ENCODE results near the gene CD209.

Gene CD209

DNA sequence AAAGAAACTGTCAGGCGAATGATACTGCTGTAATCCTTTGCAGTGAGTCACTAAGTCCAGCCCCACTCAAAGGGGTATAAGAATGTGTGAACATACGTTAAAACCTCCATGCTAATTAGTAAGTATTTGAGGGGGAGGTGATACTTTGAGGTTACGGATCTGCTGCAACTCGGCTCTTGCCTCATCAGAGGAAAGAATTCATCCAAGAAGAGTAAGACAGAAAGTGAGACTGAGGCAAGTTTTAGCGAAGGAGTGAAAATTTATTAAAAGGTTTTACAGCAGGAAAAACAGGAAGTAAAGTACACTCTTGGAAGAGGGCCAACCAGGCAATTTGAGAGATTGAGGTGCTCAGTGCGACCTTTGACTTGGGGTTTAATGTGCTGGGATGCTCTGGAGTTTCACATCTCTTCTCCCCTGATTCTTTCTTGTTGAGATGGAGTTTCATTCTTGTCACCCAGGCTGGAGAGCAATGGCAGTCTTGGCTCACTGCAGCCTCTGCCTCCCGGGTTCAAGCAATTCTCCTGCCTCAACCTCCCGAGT, 25.5 kb upstream of the CD209 start:
- TF ChIP-seq BACH2 (CRISPR knock-in tag; IDR thresholded peaks at IDR 0.05; ENCODE audit: borderline replicate concordance) = no peak
- no peak for TF ChIP-seq CSDC2 (CRISPR knock-in tag; IDR thresholded peaks at IDR 0.05)
- no peak for TF ChIP-seq ARNTL (CRISPR knock-in tag; IDR thresholded peaks at IDR 0.05; ENCODE audit: borderline replicate concordance, low read depth)
- TF ChIP-seq RARB (CRISPR knock-in tag; IDR thresholded peaks at IDR 0.05) = no peak
- TF ChIP-seq ZNF8 (CRISPR knock-in tag; IDR thresholded peaks at IDR 0.05) = no peak
- TF ChIP-seq, protein P1, sequence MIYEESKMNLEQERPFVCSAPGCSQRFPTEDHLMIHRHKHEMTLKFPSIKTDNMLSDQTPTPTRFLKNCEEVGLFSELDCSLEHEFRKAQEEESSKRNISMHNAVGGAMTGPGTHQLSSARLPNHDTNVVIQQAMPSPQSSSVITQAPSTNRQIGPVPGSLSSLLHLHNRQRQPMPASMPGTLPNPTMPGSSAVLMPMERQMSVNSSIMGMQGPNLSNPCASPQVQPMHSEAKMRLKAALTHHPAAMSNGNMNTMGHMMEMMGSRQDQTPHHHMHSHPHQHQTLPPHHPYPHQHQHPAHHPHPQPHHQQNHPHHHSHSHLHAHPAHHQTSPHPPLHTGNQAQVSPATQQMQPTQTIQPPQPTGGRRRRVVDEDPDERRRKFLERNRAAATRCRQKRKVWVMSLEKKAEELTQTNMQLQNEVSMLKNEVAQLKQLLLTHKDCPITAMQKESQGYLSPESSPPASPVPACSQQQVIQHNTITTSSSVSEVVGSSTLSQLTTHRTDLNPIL (CRISPR knock-in tag; IDR thresholded peaks at IDR 0.05; ENCODE audit: low read depth) = no peak
- TF ChIP-seq ZC3H10 (CRISPR knock-in tag; IDR thresholded peaks at IDR 0.05) = no peak
- TF ChIP-seq, protein P2, sequence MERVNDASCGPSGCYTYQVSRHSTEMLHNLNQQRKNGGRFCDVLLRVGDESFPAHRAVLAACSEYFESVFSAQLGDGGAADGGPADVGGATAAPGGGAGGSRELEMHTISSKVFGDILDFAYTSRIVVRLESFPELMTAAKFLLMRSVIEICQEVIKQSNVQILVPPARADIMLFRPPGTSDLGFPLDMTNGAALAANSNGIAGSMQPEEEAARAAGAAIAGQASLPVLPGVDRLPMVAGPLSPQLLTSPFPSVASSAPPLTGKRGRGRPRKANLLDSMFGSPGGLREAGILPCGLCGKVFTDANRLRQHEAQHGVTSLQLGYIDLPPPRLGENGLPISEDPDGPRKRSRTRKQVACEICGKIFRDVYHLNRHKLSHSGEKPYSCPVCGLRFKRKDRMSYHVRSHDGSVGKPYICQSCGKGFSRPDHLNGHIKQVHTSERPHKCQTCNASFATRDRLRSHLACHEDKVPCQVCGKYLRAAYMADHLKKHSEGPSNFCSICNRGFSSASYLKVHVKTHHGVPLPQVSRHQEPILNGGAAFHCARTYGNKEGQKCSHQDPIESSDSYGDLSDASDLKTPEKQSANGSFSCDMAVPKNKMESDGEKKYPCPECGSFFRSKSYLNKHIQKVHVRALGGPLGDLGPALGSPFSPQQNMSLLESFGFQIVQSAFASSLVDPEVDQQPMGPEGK (CRISPR knock-in tag; IDR thresholded peaks at IDR 0.05; ENCODE audit: borderline replicate concordance) = no peak
- ATAC-seq = no peak

DNA sequence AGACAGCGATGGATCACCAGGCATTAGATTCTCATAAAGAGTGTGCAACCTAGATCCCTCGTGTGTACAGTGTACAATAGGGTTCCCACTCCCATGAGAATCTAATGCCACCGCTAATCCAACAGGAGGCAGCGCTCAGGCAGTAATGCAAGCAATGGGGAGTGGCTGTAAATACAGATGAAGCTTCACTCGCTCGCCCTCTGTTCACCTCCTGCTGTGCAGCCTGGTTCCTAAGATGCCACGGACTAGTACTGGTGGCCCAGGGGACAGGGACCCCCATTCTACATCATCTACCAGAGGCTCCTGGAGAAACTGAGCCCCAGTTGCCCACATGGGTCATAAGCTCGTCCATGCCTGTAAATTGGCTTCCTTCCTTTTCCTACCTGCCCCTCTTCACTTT, 23.7 kb upstream of the CD209 start:
- ATAC-seq = no peak
- no peak for TF ChIP-seq ZC3H10 (CRISPR knock-in tag; IDR thresholded peaks at IDR 0.05)
- TF ChIP-seq CSDC2 (CRISPR knock-in tag; IDR thresholded peaks at IDR 0.05) = no peak
- TF ChIP-seq ARNTL (CRISPR knock-in tag; IDR thresholded peaks at IDR 0.05; ENCODE audit: borderline replicate concordance, low read depth) = no peak
- no peak for TF ChIP-seq TOX (CRISPR knock-in tag; IDR thresholded peaks at IDR 0.05; ENCODE audit: borderline replicate concordance)
- TF ChIP-seq OSR1 (CRISPR knock-in tag; IDR thresholded peaks at IDR 0.05) = no peak
- TF ChIP-seq, protein P3, sequence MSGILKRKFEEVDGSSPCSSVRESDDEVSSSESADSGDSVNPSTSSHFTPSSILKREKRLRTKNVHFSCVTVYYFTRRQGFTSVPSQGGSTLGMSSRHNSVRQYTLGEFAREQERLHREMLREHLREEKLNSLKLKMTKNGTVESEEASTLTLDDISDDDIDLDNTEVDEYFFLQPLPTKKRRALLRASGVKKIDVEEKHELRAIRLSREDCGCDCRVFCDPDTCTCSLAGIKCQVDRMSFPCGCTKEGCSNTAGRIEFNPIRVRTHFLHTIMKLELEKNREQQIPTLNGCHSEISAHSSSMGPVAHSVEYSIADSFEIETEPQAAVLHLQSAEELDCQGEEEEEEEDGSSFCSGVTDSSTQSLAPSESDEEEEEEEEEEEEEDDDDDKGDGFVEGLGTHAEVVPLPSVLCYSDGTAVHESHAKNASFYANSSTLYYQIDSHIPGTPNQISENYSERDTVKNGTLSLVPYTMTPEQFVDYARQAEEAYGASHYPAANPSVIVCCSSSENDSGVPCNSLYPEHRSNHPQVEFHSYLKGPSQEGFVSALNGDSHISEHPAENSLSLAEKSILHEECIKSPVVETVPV (CRISPR knock-in tag; IDR thresholded peaks at IDR 0.05) = no peak
- TF ChIP-seq PPARA (CRISPR knock-in tag; IDR thresholded peaks at IDR 0.05; ENCODE audit: borderline replicate concordance) = no peak
- no peak for TF ChIP-seq ZNF565 (CRISPR knock-in tag; conservative IDR thresholded peaks at IDR 0.05; ENCODE audit: low read depth)
- TF ChIP-seq, protein P1 (CRISPR knock-in tag; IDR thresholded peaks at IDR 0.05; ENCODE audit: low read depth) = no peak
- TF ChIP-seq ISL1 (CRISPR knock-in tag; IDR thresholded peaks at IDR 0.05) = no peak
- no peak for TF ChIP-seq ZNF70 (CRISPR knock-in tag; IDR thresholded peaks at IDR 0.05)
- no peak for TF ChIP-seq SNAI2 (CRISPR knock-in tag; IDR thresholded peaks at IDR 0.05)
- TF ChIP-seq, protein P4, sequence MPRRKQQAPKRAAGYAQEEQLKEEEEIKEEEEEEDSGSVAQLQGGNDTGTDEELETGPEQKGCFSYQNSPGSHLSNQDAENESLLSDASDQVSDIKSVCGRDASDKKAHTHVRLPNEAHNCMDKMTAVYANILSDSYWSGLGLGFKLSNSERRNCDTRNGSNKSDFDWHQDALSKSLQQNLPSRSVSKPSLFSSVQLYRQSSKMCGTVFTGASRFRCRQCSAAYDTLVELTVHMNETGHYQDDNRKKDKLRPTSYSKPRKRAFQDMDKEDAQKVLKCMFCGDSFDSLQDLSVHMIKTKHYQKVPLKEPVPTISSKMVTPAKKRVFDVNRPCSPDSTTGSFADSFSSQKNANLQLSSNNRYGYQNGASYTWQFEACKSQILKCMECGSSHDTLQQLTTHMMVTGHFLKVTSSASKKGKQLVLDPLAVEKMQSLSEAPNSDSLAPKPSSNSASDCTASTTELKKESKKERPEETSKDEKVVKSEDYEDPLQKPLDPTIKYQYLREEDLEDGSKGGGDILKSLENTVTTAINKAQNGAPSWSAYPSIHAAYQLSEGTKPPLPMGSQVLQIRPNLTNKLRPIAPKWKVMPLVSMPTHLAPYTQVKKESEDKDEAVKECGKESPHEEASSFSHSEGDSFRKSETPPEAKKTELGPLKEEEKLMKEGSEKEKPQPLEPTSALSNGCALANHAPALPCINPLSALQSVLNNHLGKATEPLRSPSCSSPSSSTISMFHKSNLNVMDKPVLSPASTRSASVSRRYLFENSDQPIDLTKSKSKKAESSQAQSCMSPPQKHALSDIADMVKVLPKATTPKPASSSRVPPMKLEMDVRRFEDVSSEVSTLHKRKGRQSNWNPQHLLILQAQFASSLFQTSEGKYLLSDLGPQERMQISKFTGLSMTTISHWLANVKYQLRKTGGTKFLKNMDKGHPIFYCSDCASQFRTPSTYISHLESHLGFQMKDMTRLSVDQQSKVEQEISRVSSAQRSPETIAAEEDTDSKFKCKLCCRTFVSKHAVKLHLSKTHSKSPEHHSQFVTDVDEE (CRISPR knock-in tag; IDR thresholded peaks at IDR 0.05) = no peak
- no peak for TF ChIP-seq TCF4 (CRISPR knock-in tag; IDR thresholded peaks at IDR 0.05; ENCODE audit: borderline replicate concordance)
- TF ChIP-seq RARB (CRISPR knock-in tag; IDR thresholded peaks at IDR 0.05) = no peak
- no peak for TF ChIP-seq ZFP30 (CRISPR knock-in tag; IDR thresholded peaks at IDR 0.05)
- TF ChIP-seq, protein P2 (CRISPR knock-in tag; IDR thresholded peaks at IDR 0.05; ENCODE audit: borderline replicate concordance) = no peak
- TF ChIP-seq, protein P5, sequence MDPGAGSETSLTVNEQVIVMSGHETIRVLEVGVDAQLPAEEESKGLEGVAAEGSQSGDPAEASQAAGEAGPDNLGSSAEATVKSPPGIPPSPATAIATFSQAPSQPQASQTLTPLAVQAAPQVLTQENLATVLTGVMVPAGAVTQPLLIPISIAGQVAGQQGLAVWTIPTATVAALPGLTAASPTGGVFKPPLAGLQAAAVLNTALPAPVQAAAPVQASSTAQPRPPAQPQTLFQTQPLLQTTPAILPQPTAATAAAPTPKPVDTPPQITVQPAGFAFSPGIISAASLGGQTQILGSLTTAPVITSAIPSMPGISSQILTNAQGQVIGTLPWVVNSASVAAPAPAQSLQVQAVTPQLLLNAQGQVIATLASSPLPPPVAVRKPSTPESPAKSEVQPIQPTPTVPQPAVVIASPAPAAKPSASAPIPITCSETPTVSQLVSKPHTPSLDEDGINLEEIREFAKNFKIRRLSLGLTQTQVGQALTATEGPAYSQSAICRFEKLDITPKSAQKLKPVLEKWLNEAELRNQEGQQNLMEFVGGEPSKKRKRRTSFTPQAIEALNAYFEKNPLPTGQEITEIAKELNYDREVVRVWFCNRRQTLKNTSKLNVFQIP (CRISPR knock-in tag; IDR thresholded peaks at IDR 0.05; ENCODE audit: borderline replicate concordance, low read depth) = no peak
